ENCODE measurements around the gene HS3ST6. TPM values are rescaled to one million over a fixed set of nuclear protein-coding genes. Genes with fewer than 3 reads are reported as not detected.

The HS3ST6 gene
- total RNA-seq, 2 experiments from 2014 or later: not detected

- Histone ChIP-seq H3K9me2 (ENCODE audit: insufficient read depth, low read length) (no peaks in the 10 kb centered on the region), H2AFZ (ENCODE audit: low read length) (no peak overlapping the region), H3K4me1 (ENCODE audit: insufficient read depth, low read length, poor library complexity, severe bottlenecking) (no peaks in the 10 kb centered on the region), H3K9me3 (ENCODE audit: low read length) (no peaks in the 10 kb centered on the region), H3K36me3 (ENCODE audit: insufficient read depth, low read length) (no peaks in the 10 kb centered on the region), H4K20me1 (ENCODE audit: insufficient read depth, low read length) (no peaks in the 10 kb centered on the region), H3K4me2 (ENCODE audit: low read length) (no peak overlapping the region), H3K79me2 (ENCODE audit: insufficient read depth, low read depth, low read length) (no peaks in the 10 kb centered on the region), H3K4me3 (ENCODE audit: low read depth, low read length, poor library complexity, severe bottlenecking) (no peak overlapping the region), H3K27ac (ENCODE audit: low read depth, low read length, poor library complexity, severe bottlenecking) (no peak overlapping the region)
- ChIA-PET POLR2A (no interaction called here), CTCF (ENCODE audit: unreplicated experiment) (no interaction called here)
- DNase-seq (ENCODE audit: low spot score): no peak
- TF ChIP-seq EZH2phosphoT487 (IDR thresholded peaks at IDR 0.05; ENCODE audit: borderline replicate concordance, low read depth, low read length) (no peak), CTCF (conservative IDR thresholded peaks at IDR 0.05; ENCODE audit: low read length) (no peak)
- no TSS peak for BruUV-seq (replicated peaks)
- intact Hi-C loops (cut with micrococcal nuclease; ENCODE audit: unreplicated experiment): no loop called here
Measured at GRCh38 chr16:1907226-1907860, 10.9 kb downstream of the HS3ST6 start.

GRCh38 chr16:1906846-1907165, 11.4 kb downstream of the HS3ST6 start:
- no peaks in the 10 kb centered on the region for H3K4me1 ChIP-seq (ENCODE audit: insufficient read depth, low read length, poor library complexity, severe bottlenecking)
- H3K4me3 ChIP-seq (ENCODE audit: low read depth, low read length, poor library complexity, severe bottlenecking): no peak overlapping the region
- H2AFZ ChIP-seq (ENCODE audit: low read length): no peak overlapping the region
- BruUV-seq (replicated peaks): no TSS peak
- intact Hi-C loops (cut with micrococcal nuclease; ENCODE audit: unreplicated experiment): no loop called here
- CTCF ChIA-PET (ENCODE audit: unreplicated experiment): no interaction called here
- TF ChIP-seq CTCF (conservative IDR thresholded peaks at IDR 0.05; ENCODE audit: low read length): no peak
- no peak for TF ChIP-seq EZH2phosphoT487 (IDR thresholded peaks at IDR 0.05; ENCODE audit: borderline replicate concordance, low read depth, low read length)
- no peaks in the 10 kb centered on the region for H3K9me3 ChIP-seq (ENCODE audit: low read length)
- POLR2A ChIA-PET: no interaction called here
- DNase-seq (ENCODE audit: low spot score): no peak
- no peak overlapping the region for H3K27ac ChIP-seq (ENCODE audit: low read depth, low read length, poor library complexity, severe bottlenecking)
- no peaks in the 10 kb centered on the region for H4K20me1 ChIP-seq (ENCODE audit: insufficient read depth, low read length)
- H3K9me2 ChIP-seq (ENCODE audit: insufficient read depth, low read length): no peaks in the 10 kb centered on the region
- H3K36me3 ChIP-seq (ENCODE audit: insufficient read depth, low read length): no peaks in the 10 kb centered on the region
- H3K79me2 ChIP-seq (ENCODE audit: insufficient read depth, low read depth, low read length): no peaks in the 10 kb centered on the region
- no peak overlapping the region for H3K4me2 ChIP-seq (ENCODE audit: low read length)

- Histone ChIP-seq H3K36me3 (ENCODE audit: insufficient read depth, low read length) (no peaks in the 10 kb centered on the region), H3K4me2 (ENCODE audit: low read length) (no peak overlapping the region), H3K9me2 (ENCODE audit: insufficient read depth, low read length) (no peaks in the 10 kb centered on the region), H4K20me1 (ENCODE audit: insufficient read depth, low read length) (no peaks in the 10 kb centered on the region), H2AFZ (ENCODE audit: low read length) (no peak overlapping the region), H3K9me3 (ENCODE audit: low read length) (no peaks in the 10 kb centered on the region), H3K4me1 (ENCODE audit: insufficient read depth, low read length, poor library complexity, severe bottlenecking) (no peaks in the 10 kb centered on the region), H3K79me2 (ENCODE audit: insufficient read depth, low read depth, low read length) (no peaks in the 10 kb centered on the region), H3K27ac (ENCODE audit: low read depth, low read length, poor library complexity, severe bottlenecking) (no peak overlapping the region), H3K4me3 (ENCODE audit: low read depth, low read length, poor library complexity, severe bottlenecking) (no peak overlapping the region)
- no TSS peak for BruUV-seq (replicated peaks)
- no peak for DNase-seq (ENCODE audit: low spot score)
- POLR2A ChIA-PET: no interaction called here
- TF ChIP-seq EZH2phosphoT487 (IDR thresholded peaks at IDR 0.05; ENCODE audit: borderline replicate concordance, low read depth, low read length): no peak
- no peak for TF ChIP-seq CTCF (conservative IDR thresholded peaks at IDR 0.05; ENCODE audit: low read length)
- intact Hi-C loops (cut with micrococcal nuclease; ENCODE audit: unreplicated experiment): no loop called here
- CTCF ChIA-PET (ENCODE audit: unreplicated experiment): no interaction called here
Measured at GRCh38 chr16:1906055-1906845, 12.0 kb downstream of the HS3ST6 start.

Measured in OCI-LY7 (cell line).